8988T (cell line): Measurements from ENCODE around the gene ZSWIM6.

Experiments used
- DNase-seq: peaks from one replicate; pipeline ENCODE4 v3.0.0; 2011

Gene ZSWIM6

DNA sequence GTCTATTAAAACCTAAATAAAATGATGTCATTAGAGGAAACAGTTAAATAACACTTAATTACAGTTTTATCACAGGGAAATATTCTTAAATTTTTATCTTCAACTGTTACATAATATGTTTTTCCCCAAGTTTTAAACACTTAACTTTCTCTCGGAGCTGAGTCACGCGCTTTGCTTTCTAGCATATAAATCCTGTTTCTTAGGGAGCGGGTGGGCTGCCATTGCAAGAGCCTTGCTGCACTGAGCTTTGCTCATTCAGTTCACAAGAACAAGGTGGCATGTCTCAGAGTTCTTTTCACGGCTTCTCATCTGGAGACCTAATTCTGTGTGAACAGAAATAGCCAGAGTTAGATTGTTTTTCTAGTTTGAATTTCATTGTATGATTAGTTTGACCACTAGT is 166.1 kb downstream of the ZSWIM6 start:
- DNase-seq = no peak

DNA sequence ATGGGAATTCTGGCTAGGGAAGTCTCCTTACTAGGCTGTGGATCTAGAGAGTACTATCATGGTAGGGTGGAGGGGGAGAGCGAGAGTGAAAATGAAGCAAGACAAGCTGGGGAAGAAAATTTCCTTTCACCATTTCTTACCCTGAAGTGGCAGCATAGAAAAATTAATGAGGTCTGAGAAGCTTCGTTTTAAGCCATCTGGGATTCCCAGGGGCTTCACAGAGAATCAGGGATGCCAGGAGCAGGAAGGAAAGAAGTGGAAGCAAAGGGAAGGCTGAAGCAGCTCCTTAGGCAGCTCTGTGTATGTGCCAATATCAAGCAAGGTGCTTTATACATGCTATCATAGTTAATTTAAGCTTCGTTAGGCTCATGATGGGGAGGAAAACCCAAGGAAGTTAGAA is 169.9 kb downstream of the ZSWIM6 start:
- no peak for DNase-seq

DNA sequence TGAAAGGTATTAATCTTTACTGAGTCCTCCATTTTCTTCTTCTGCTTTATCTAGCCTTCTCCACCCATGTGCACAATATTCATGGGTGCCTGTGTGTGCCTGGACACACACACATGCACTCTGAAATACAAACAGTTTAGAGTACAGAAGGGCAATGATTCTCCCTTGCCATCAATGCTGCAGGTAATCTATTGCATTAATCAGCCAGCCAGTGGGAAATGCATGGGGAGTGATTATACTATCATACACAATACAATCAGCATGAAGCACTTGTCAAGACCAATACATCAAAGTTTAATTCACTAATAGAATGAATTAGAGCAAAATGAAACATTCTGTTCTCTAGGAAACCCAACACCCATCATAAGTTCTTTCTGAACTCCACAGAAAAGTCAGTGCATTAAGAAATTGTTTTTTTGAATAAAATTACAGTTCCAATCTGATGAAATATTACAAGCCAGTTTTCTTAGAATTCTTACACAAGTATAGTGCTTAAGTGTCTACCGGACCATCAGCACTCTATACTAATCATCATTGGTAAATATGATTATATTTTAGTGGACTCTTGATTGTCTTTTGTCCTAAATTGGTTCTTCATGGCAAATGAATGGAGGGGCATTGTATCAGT is 172.2 kb downstream of the ZSWIM6 start:
- no peak for DNase-seq

DNA sequence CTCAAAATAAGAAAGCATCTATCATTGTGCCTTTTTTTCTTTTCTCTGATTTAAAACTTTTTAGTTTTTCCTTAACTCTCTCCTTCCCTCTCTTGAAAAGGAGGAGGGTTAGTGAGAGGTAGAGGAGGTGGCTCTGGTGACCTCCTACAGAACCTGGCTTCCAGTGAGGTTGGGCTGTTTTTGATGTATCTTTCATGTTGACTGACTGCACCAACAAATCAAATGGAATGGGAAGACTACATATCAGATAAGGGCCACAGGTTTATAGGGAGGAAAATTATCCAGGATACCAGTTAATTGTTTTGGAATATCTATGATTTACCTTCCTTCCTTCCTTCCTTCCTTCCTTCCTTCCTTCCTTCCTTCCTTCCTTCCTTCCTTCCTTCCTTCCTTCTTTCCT is 173.2 kb downstream of the ZSWIM6 start:
- no peak for DNase-seq

DNA sequence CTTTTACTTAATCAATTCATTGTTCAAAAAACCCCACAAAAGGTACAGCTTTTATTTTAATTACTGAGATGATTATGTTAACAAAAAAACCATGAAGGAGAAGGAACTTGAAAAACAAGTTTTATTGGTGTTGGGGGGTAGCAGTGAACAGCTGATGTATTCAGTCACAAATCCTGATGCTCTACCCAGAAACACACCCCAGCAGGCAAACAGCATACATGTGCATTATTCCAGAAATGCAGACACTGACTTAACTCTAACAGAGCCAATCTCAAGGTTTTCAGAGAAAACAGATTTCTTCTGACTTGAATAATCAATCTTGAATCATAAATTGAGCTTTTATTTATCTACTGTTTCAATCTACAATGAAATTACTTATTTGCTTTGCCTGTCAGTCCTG is 175.2 kb downstream of the ZSWIM6 start:
- DNase-seq = no peak

DNA sequence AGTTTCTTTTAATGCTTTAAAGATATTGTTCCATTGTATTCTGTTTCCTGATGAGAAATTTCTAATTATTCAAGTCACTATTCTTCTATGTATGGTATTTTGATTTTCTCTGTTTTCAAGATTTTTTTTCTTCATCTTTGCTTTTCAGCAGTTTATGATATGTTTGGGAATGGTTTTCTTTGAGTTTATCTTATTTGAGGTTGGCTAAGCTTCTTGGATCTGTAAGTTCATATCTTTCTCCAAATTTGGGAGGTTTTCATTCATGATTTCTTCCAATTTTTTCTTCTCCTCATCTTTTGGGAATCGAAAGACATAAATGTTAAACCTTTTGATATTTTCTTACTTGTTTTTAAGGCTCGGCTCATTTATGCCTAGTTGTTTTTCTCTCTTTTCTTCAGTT is 184.9 kb downstream of the ZSWIM6 start:
- no peak for DNase-seq

DNA sequence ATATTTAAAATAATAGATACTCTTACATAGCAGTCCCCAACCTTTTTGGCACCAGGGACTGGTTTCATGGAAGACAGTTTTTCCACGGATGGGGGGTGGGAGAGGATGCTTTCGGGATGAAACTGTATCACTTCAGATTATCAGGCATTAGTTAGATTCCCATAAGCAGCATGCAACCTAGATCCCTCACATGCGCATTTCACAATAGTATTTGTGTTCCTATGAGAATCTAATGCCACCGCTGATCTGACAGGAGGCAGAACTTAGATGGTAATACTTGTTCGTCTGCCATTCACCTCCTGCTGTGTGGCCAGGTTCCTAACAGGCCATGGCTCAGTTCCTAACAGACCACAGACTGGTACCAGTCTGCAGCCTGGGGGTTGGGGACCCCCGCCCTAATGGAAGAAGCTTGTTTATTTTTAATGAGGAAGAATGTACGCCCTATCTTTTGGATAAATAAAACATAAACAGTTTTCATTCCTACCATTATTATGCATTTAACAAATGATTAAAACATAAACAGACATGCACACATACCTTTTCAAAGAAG is 187.7 kb downstream of the ZSWIM6 start:
- DNase-seq = no peak

DNA sequence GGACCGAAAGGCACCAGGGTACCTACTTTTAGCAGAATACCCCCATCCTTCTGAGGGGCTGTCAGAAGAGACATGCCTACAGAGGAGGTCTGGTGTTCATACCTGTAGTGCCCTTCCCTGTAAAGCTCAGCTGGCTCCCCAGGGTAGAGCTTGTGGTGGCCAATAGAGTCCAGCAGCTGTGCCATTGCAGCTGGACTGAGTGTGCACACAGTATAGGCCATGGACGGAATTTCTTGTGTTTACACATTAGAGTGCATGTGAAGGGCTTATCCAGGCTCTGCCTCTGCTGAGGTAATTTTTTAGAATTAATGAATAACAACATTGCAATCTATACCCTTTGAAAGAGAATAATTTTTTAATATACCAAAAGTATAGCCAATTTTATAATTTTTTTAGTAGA is 191.0 kb downstream of the ZSWIM6 start:
- DNase-seq = no peak

DNA sequence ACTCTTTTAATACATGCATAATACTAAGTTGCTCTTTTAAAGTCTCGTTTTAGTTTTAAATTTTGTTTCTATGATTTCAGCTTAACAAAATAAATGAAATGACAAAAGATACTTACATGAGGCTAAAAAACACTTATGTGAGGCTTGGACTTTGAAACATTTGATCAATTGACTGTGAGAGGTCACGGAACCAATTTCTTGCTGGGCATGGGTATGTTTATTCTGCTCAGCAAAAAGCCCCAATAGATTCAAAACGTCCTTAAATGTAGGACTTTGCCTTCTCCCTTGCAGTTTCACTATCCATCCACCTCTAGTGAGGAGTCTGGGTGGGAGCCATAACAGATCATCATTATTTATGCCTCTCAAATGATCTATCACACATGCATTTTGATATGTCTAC is 191.9 kb downstream of the ZSWIM6 start:
- DNase-seq = no peak

DNA sequence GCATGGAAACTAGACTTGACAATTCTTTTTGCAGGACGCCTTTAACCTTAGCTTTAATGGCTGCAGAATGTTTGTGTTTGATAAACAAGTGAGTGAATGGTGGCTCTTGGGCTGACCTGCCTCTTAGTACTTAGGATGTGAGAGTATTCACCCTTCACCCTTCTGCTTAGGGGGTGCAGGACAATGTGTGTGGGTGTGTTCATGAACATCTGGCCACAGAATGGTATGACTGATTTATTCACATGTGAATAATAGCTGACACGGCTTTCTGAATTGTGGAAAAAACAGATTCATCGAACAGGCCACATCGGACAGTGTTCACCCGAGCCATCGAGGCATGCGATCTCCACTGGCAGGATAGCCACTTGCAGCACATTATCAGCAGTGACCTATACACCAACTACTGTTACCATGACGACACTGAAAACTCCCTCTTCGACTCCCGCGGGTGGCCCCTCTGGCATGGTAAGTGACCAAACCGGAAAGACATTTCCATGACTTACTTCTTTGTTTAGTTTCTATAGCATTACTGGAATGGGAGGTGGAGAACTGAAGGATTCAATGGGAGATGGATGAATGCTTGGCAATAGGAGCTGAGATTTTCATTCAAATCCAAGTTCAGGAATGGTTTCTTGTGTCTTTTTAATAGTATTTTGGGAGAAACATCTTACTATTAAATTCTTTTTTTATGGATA is 193.6 kb downstream of the ZSWIM6 start:
- no peak for DNase-seq

DNA sequence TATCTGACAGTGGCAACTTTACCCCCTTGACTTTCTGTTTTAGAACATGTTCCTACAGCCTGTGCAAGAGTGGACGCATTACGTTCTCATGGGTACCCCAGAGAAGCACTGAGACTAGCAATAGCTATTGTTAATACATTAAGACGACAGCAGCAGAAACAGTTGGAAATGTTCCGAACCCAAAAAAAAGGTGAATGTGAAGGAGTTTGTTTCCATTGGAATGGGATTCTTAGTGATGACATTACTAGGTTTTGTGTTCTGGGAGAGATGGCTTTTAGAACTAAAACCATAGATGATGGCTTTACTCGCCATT is 194.1 kb downstream of the ZSWIM6 start:
- DNase-seq = no peak

DNA sequence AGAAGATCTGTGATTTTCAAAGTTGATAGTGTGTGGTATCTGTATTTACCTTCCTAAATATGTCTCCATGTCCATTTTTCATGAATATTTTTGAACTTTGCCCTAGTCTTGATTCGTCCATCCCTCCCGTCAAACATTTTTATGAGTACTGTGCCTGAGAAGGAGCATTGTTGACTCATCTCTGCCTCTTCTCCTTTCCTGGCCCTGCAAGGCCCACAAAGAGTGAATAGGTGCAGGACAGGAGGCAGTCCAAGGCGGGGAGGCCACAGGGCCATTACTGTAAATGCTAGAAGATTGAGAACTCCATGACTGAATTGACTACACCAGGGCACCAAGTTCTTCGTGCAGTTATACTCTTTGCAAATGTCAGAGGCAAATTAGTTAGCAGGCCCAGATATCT is 200.9 kb downstream of the ZSWIM6 start:
- no peak for DNase-seq

DNA sequence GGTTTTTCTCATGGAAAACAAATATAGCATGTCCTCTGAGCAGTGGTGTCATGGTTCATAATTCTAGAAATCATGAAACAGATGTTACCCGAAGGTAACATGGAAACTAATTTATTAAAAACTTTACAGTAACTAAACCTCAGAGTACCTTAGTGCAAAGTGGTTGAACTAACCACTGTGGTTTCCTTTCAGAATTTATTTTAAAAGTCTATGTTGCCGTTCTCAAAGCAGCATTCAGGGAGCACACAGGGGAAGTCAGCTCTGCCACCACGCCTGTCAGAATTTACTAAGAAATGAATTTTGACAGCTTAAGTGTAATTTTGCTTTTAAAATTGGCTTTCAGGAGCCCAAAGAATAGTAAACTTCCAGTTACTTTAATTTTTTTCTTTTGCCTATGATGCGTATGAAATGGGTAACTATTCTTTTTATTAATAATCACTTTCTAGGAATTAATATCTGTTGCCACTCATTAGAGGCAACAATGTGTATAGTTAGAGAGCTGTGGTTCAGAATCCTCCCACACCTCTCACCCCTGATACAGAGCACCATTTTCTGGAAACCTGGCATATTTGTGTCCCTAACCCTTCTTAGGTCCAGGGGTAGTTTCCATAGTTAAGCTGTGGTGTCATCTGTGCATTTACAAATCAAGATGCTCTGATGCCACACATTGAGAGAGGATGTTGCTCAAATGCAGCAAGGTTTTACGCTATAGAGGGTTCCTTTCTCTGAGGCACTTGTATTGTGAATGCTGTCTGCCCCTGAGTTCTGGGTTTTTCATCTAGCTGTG is 202.6 kb downstream of the ZSWIM6 start:
- no peak for DNase-seq

DNA sequence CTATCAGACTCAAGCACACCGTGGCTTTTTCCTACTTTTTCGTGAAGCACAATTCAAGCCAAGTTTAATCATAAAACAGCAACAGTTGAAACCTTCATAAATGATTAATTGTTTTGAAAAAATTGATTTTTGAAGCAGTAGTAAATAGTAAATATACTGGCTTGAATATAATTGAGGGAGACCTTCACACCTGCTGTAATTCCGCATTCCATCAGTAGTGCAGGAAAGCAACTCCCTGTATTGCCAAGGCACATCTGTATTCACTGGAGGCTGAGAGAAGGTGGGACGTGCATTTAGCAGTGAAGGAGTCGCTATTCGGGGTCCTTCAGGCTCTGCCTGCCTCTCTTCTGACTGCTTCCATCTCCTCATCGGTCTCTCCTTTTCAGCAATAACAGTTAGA is 203.8 kb downstream of the ZSWIM6 start:
- DNase-seq = no peak

DNA sequence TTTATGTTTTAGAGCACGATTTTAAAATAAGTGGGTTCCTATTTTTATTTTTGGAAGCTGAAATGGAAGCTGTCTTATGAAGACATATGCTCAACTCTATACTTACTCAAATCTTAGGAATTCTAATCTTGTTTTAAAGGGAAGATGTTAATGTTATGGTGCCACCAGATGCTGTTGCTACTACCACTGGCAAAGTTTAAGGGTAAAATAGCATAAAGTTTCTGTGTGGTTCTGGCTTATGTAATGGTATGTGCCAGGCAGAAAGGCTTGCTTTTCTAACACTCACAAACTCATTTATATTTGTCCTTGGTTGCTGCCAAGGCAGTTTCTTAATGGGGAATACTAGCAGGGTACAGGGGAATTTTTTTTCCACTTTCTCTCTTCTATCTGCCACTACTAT is 204.9 kb downstream of the ZSWIM6 start:
- DNase-seq = no peak

DNA sequence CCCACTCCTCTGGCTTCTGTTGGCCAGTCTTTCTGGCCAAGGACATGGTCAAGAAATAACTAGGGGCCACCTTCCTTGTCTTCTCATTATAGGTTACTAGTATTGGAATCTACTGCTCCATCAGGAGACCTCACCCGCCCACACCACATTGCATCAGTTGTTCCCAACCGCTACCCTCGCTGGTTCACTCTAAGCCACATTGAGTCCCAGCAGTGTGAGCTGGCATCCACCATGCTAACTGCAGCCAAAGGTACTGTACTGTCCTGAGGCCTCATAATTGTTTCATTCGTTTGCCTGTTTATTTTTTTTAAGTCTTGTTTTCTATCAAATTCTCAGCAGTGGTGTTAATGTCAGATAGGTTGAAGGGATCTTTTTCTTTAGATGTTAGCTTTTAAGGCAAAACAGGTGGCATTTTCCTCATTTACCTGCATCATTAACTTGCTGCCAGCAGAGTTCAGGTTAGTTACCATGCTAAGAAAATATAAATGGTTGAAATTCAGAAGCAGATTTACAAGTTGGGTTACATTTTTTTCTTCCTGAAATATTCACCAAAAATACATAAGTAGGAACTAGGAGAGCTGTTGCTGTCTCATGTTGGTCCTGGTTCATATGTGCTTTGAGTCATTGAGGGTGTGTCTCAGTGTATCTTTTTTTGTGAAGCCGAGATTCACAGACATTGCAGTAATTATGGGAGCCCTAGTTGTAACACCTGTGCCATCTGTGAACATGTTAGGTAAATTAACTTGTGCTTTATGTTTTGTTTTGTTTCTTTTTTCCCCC is 206.9 kb downstream of the ZSWIM6 start:
- DNase-seq = no peak

DNA sequence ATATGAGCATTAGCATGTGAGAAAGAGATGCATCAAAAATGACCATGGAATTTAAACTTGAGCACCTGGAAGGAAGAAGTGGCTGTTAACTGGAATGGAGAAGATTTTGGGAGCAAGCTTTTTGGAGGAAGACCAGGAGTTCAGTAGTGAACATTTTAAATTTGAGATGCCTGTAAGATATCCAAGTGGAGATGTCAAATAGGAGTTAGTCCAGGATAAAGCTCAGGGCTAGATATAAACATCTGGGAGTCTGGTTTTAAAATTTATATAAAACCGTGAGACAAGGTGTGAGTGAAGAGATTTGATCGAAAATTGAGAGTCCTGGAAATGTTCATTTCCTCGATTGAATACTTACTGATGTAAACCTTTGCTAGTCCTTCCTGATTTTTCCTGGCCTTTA is 217.5 kb downstream of the ZSWIM6 start:
- DNase-seq = no peak

DNA sequence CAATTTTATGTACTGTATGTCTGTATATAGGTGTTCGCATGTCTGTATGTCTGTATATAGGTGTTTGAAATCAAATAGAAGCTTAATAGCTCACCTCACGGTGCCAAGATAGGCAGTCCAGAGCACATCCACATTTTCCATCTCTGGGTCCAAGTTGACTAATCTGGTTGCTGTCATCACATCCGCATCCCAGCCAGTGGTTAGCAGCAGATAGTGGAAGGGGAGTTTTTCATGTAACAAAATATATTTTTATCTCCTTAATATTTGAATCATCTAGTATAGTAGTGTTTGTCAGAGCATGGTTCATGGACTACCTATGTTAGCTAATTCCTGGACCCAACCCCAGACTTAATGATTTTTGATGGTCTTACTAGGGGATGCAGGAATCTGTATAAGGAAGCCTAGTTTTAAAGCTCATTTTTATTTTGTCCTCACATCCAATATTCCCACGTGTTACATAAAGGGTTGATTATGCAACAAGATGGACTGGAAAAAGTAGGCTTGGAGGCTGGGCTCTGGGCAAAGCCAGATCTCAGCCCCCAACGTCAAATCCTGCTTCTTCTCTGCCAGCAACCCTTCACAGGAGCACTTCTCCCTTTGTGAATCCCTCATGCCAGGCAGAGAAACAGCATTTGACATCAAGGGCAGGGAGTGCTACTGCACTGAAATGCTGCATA is 219.7 kb downstream of the ZSWIM6 start:
- DNase-seq = no peak

DNA sequence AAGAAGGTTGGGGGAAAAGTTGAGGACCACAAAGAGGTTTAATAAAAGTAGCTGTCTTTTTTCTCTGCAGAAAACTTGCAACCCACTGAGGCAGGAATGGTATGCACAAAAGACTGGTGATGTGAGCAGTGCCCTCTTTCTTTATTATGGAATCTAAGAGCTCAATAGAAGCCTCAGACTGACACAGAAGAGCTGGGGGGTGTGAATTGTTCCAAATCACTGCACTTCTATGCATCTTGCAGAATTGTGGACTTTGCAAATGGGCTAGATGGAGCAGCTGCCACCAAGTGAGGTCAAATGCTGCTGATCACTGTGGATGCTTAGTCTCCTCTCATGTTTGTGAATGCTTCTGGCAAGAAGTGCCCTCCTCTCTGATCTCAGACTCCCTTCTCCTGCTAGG is 227.1 kb downstream of the ZSWIM6 start:
- no peak for DNase-seq

DNA sequence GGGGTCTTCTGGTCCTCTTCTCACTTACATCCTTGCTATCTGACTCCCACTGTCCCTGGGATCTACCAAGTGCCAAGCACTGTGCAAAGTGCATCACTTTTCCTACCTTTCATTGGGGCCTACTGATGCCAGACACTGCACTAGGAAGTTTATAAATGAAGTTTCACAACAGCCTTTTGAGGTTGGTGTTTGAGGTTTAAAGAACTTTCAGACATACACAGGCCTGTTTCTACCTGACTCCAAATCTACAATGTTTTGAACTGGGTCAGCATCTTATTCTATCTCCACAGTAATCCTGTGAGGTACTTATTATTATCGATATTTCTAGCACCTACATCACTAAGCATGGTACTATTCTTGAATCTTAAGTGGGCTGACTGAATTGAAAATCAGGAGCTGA is 227.7 kb downstream of the ZSWIM6 start:
- DNase-seq = no peak

DNA sequence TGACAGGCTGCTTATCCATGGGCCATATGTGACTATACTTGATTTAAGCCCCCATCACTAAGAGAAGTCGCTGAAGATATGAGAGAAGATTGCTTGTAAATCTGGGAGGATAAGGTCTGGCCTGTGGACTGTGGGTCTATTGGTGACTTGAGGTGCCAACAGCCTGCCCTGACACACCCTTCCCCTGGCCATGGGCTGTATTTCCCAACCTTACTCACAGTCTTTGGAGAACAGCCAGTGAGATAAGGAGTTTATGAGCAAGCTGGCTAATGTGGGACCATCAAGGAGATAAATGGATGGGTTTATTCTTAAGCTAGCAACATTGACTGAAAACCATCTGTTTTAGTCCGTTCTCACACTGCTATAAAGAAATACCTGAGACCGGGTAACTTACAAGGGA is 231.3 kb downstream of the ZSWIM6 start:
- no peak for DNase-seq

DNA sequence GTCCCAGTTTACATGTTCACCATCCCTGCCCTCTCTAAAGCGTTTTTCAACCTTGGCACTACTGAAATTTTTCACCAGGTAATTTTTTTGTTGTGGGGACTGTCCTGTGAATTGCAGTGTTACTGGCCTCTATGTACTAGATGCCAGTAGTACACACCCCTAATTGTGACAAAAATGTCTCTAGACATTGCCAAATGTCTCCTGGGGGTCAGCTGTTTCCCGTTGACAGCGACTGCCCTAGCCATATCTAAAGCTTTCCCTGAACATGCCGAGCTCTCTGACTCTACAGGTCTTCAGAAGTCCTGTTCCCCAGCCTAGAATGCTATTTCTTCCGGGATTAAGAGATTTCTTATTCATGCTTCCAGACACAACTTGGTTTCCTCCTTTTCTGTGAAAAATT is 235.3 kb downstream of the ZSWIM6 start:
- no peak for DNase-seq

DNA sequence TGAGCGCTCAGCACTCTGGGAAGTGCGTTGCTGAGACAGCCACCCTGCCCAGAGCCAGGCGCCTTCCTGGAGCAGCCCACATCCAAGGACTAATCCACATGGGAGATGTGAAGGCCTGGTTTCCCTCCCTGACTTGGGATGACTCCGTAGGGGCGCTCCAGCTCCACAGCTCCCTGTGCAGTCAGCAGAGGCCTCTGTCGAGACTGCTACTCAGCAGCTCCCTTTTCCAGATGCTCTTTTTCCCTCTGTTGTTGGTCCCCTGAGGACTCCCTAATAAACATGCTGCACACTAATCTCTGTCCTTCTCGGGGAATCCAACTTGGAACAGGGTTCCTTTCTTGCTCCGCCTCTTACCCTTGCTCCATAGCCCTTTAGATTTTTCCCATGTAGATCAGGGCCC is 237.3 kb downstream of the ZSWIM6 start:
- DNase-seq = no peak
